HG03565 (cell line): Measurements from ENCODE around the gene EXOC3.

Experiments used
- ATAC-seq: cut with Tn5 transposase; IDR thresholded peaks from one replicate; pipeline ENCODE4 v1.9.1; 2021; ENCODE audit warnings: mild to moderate bottlenecking, moderate library complexity; ENCODE audit not compliant: unreplicated experiment

The EXOC3 gene

DNA sequence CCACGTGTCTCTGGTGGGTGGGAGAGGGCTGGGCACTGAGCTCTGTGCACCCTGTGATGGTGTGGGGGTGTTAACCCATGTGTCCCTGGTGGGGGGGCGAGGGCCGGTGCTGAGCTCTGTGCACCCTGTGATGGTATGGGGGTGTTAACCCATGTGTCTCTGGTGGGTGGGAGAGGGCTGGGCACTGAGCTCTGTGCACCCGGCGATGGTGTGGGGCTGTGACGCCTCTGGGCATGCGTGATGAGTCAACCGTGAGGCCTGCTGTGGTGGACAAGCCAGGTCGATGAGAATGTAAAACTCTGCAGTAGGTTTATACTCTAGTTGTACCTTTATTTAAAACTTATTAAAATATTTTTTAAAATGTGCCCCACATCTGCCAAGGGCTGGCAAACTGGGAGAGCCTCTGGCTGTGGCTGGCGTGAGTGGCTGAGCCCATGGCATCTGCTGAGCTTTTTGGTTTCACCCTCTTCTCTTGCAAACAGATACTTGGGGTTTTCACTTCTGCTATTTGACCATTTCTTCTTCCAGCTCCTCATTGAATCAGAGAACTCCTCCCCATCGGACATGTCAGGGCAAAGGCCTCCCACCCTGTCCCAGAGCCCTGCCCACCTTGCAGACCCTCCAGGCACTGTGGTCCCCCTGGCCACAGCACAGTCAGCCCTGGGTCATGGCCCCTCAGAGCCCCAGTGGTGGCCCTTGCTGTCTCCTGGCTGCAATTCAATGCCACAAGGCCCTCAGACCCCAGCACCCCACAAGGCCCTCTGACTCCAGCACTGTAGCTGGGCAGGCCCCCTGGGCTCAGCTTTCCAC lies 18.5 kb upstream of the EXOC3 start:
- peak; percentile 84 for ATAC-seq

DNA sequence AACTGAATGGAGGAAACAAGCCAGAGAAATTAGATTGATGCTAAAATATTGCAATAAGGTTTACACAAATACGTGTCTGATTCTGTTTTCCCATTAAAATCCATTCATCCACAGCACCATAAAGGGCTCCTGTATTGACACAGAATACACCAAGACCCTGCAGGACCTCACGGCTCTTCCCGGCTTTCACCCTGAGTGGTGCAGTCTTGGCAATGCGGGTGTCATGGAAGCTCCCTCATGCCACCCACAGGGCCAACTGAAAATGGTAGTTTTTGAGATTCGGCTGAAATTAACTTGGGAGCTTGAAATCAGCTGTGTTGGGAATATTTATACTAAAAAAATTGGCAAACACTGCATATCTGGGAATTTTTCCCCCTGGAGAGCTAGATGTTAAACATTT lies 17.3 kb upstream of the EXOC3 start:
- ATAC-seq = no peak

DNA sequence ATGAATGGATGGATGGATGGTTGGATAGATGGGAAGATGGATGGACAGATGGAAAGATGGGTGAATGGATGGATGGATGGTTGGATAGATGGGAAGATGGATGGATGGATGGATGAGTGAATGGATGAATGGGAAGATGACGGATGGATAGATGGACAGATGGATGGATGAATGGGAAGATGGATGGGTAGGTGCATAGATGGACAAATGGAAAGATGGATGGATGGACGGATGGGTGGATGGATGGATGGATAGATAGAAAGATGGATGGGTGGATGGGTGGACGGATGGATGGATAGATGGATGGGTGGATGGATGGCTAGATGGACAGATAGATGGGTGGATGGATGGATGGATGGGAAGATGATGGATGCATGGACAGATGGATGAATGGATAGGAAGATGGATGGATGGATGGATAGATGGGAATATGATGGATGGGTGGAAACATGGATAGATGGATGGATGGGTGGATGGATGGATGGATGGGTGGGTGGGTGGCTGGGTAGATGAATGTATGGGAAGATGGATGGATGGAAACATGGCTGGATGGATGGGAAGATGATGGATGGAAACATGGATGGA lies 16.5 kb upstream of the EXOC3 start:
- ATAC-seq = no peak

DNA sequence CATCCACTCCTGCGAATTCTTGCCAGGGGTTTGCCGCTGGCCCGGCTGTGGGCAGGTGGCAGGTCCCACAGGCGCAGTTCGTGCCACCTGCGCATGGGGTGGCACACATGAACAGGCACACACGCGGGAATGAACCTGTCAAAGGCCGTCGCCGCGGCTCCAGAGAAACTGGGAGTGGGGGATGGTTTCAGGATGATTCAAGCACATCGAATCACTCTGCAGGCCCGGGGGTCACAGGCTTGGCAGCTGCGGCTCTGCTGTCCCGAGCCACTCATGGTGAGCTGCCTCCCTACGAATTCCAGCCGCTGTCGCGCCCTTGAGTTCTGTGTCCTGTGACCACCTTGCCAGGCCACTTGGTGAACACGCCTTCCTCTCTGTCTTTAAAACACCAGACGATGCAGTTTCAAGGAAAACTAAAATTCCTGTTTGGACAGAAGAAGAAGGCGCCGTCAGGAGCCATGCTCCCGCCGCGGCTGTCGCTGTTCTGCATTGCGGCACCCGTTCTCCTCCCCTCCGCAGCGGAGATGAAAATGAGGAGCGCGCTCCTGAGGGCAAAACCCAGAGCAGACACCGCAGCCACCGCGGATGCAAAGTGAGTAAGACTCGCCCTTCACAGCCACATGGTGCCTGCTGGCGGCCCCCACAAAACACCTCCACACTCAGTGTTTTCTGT lies 15.4 kb upstream of the EXOC3 start:
- no peak for ATAC-seq

DNA sequence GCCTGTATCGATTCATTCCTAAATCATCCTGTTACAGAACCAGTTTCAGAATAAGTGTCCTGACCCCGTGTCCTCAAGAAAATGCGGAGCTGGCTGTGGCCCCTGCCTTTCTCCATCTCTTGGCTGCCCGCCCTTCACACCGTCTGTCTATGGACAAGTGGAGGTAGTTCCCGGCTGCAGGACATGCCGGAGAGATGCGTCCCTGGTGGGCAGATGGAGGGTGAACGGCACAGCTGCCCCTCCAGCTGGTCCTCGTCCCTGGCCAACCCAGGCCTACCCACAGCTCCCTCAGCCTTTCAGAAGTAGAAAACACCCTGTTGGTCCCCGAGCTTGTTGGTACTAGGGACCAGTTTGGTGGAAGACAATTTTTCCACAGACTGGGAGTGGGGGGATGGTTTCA lies 14.8 kb upstream of the EXOC3 start:
- no peak for ATAC-seq

DNA sequence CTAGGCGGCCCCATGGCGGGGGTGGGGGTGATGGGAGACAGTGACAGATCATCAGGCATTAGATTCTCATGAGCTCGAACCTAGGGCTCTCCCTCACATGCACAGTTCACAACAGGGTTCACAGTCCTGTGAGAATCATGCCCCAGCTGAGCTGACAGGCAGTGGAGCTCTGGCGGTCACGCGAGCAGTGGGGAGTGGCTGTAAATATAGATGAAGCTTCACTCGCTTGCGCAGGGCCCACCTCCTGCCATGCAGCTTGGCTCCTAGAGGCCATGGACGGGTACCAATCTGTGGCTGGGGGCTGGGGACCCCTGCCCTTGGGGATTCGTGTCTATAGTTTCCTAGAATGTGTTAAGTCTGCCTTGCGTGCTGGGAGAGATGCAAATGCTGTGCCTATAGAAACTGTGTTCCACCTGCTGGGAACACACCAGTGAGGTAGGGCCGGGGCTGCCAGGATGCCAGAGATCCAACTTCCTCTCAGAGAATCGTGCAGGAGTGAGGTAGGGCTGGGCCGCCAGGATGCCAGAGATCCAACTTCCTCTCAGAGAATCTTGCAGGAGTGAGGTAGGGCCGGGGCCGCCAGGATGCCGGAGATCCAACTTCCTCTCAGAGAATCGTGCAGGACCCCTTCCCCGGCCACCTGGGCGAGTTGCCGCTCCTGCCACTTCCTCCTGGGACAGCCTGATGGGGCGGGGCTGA lies 14.1 kb upstream of the EXOC3 start:
- ATAC-seq = no peak

DNA sequence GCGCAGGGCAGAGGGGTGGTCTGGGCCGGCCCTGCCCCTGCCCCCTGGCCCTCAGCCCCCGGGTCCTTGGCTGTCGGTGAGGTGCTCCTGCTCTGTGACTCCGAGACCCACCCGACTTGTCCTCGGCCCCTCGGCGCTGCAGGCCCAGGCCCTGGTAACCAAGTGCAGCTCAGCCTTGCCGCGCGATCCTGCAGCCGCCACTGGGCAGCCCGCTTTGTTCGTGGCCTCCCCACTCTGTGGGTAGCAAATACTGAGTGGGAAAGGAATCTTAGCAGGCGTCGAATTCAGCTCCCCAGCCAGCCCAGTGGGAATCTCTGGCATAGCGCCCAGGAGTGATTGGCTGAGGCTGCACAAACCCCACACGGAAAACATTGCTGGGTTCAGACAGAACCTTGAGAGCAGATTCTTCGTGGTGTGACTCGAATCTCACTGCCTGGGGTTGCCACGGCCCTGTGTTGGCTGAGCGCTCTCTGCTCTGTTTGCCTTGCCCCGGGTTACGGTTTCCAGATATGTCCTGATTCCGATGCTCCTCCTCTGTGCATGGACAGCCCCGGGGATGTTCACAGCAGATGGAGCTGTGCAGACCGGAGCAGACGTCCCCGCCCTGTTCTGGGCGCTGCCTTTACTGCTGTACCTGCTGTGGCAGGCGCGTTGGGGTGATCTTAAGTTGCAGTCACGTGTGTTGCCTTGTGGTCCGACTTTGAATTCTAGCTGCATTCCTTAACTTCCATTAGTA lies 13.4 kb upstream of the EXOC3 start:
- ATAC-seq = no peak

DNA sequence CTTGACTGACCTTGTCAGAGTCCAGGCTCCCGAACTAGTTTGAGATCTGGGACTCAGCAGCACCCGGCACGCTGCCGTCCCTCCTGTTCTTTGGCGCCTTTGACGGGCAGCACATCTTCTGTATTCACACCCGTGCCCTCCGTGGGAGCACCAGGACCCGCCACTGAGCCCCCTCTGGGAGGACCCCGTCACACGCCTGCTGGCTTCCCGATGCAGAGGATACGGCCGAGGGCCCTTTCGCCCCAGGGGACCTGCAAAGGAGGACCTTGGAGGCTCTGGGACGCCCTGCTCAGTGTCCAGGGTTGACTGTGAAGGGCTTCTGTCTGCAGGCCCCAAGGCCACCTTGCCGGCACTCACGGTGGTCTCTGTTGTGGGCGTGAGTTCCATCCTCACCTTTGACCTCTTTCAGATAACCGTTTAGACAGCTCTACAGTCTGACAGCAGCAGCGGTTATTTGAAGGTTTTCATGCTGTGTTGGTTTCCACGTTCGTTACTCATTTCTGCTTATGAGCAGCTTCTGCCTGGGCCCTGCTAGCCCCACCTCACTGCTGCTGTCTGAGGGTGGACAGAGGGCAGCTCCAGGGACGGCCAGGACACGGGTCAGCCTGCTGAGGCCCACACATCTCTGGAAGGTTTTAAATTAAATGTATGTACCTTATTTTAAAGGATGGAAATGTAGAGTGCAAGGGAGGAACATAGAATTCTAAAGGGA lies 12.6 kb upstream of the EXOC3 start:
- ATAC-seq = no peak

DNA sequence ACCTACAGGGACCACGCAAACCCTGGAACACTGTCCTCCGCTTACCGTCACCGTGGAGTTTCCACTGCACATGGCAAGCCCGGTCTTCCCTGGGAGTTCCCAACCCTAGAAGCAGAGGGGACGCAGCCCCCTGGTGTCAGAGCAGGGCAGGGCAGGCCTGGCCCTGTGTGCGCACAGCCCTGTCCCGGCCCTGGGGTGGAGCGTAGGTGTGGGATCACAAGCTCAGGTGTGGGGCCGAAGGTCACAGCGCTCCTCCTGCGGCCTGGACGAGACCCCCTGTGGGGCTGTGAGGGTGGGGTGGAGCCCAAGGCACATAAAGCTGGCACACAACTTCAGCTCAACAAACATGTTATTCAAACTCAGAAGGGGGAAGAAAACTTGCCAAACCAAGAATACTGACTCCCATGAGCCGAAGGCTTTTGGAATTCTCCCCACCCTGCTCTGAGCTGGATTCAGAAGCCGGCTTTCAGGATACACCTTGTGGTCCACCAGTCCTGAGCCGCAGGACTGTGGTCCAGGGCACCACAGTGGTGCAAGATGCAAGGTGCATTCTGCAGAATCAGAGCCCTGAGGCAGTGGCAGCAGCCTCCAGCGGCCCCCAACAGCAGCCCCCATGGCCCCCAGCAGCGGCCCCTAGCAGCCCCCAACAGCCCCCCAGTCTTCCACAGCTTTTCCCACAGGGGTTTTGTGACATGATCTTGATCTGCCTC lies 11.8 kb upstream of the EXOC3 start:
- ATAC-seq = peak; percentile 48

DNA sequence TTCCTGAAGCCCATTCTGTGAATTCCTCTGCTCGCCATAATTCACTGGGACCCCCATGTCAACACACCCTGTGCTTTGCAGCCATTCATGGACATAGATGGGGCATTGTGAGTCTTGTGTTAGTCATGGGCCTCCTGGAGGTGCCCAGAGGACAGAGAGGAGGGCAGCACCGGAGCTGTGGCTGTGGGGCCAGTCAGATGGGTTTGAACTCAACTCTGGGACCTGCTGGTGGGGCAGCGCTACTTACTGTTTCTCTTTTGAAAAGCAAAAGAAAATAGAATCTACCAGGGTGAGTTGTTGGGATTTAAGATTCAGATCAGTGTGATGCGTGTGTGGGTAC lies 11.3 kb upstream of the EXOC3 start:
- ATAC-seq = no peak

DNA sequence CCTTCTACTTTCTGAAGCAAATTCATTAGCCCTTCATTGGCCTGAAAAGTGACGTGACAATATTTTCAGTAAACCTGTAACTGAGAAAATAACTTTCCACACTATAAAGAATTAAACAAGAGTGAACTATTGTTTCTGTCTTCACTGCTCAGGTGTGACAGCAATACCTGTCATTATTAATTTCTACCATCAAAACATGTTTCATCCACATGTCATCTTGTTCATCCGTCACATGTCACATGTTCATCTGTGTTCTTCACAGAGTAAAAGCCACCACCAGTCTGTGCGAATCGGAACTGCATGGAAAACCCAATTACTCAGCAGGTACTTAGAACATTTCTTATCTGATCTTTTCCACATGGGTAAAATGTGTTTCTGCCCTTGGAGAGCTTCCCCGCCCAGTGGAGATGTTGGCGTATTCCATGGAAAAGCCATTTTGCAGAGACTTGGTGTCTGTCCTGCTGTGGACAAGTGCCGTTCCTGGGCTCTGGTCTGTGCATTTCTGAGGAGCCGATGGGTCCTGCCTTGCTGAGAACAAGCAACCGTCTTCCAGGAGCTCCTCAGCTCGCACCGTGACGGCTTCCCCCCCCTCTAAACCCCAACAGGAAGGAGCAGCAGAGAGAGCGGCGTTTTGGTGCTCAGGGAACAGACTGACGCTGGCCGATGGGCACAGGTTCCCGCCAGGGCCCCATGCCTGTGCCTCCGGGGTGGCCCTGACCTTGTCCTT lies 10.6 kb upstream of the EXOC3 start:
- no peak for ATAC-seq

DNA sequence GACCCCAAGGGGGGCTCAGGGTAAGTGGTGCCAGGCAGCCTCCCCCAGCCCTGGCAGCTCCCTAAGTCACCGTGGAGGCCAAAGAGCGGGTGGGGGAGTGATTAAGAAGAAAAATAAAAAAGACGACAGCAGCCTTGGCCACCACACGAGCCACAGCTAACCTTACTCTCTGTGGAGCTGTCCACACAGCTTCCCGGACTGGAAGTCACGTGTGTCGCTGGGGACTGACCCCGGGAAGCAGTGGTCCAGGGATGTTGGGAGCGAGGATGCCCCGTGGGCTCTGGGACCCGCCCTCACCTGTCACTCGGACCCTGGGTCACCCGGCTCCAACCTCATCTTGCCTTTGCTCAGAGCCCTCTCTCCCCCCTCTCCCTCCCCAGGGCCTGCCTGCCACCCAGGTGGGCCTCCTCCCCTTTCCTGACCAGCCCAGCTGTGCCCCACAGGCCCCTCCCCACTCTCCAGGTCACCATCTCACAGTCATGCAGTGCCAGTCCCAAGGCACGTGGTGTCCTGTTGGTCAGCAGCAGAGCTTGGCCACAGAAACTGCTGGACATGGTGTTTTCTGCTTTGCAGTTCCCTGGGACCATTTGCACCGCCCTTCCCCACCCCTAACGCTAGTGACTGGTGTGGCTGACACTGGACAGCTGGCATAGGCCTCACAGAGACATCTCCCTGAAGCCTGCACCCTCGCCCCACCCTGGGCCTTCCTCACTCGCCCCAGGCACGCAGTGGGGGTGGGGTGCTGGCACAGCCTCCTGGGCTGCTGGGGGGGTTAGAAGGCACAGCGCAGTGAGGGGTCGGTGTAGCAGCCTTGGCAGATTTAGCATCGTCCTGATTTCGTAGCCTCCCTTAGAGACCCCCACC lies 9.8 kb upstream of the EXOC3 start:
- ATAC-seq = no peak

DNA sequence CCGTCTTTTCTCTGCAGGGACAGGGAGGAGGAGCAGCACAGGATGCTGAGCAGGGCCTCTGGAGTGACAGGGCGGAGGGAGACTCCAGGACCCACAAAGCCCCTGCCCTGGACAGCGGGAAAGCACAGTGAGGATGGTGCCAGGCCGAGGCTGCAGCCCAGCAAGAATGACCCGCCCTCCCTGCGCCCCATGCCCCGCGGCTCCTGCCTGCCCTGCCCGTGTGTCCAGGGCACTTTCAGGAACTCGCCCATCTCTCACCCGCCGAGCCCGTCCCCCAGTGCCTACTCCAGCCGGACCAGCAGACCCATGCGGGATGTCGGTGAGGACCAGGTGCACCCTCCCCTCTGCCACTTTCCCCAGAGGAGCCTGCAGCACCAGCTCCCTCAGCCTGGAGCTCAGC lies 9.1 kb upstream of the EXOC3 start:
- no peak for ATAC-seq

DNA sequence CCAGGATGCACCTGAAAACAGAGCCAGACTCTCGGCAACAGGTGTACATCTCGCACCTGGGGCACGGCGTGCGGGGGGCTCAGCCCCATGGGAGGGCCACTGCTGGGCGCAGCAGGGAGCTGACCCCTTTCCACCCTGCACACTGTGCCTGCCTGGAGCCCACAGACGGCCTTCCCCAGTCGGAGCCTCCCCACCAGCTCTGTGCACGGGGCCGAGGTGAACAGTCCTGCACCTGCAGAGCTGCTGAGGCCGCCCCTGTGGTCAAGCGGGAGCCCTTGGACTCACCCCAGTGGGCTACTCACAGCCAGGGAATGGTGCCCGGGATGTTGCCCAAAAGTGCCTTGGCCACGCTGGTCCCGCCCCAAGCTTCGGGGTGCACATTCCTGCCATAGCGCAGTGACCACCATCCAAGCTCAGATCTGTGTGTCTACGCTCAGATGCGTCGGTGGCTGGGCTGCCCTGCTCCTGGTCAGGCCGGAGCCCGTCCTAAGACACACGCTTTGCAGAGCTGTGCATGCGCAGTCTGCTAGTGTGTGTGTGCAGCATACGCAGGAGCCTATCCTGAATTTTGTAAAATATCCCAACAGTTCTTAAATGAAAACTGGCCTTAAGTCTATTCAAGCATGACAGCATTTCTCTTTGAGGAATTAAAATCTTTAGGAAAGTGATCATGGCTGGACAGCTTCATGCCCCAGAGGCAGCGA lies 8.4 kb upstream of the EXOC3 start:
- ATAC-seq = no peak

DNA sequence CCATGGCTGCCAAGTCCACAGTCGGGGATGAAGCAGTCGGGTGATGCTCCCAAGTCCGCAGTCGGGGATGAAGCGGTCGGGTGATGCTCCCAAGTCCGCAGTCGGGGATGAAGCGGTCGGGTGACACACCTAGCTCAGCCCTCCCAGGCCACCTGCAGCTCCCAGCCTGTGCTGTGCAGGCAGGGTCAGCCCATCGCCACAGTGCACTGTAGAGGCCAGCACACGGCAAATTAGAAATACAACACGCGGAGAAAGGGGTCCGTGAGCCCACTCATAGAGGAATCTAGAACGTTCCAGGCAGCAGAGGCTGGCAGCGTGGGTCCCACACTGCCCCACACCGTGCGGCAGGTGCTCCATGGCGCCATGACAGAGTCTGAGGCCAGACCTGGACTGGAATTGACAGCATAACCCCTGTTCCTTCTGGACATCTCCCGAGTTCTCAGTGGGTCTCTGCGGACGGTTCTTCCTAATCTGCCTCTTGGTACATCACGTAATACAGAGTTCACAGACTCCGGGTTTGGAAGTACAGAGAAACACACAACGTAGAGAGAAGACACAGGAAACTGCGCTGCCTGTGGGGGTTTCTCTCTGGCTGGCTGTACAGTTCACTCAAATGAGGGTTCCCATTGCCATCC lies 7.7 kb upstream of the EXOC3 start:
- no peak for ATAC-seq

DNA sequence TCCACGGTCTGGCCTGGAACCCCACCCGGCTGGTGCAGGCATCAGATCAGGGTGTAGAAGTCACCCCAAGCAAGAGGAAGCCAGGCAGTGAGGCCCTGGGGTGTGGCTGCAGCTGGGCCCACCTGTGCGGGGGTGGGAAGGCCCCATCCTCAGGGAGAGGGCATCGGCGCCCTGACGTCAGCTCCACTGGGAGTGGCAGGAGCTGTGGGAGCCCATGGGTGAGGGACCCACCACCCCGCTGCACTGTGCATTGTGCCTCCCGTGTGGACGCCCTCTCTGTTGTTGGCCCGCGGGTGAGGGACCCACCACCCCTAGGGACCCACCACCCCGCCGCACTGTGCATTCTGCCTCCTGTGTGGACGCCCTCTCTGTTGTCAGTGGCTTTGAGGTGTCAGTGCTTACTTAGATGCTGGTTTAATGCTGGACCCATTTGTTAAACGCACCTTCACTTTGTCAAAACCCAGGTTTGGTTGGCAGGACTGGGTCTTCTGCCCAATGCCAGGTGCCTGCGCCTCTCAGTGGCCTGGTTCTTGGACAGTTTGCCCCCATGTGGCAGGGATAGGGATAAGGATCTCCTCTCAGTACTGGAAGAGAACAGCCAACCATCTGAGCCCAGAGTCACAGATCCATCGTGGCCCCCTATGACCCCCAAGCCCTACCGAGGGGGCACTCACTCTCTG lies 6.9 kb upstream of the EXOC3 start:
- ATAC-seq = no peak

DNA sequence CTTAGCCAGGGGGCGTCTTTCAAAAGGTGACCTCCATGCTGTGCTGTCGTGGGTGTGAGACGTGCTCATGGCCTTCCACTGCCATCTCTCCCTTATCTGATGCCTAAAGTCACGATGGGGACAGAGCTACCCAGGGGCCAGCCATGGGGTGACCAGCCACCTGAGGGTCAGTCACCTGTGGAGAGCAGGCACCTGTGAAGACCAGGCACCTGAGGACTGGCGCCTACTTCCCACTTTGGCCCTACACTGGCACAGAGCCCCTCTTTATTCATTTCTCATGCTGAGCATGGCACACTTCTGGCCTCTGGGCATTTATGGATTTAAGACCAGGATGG lies 6.4 kb upstream of the EXOC3 start:
- ATAC-seq = no peak
